ENCODE data around the gene ENTHD1. TPM values are rescaled to one million over a fixed set of nuclear protein-coding genes. Genes with fewer than 3 reads are reported as not detected.

ENTHD1 gene
- total RNA-seq, 2 experiments from 2014 or later = 0.47 TPM; not detected in 1

- TF ChIP-seq CTCF (IDR thresholded peaks at IDR 0.05) = no peak
- intact Hi-C loops (cut with DNase I, micrococcal nuclease) = loop anchor here in 1 of 2 experiments (1.0 kb wide), 1 partner anchor 37 kb away; the partner anchor contains the start of gene GRAP2
- H3K27ac Mint-ChIP-seq = no peak overlapping the region
- H3K9me3 ChIP-seq (ENCODE audit: control insufficient read depth in 1 of 2, insufficient read depth in 1 of 2, low read length in 2 of 2) = no peaks in the 10 kb centered on the region
- no peaks in the 10 kb centered on the region for H3K9me3 Mint-ChIP-seq
- H3K4me3 ChIP-seq (ENCODE audit: low read length) = no peak overlapping the region
- H3K36me3 ChIP-seq (ENCODE audit: insufficient read depth, low read length) = peaks cover 23% of the 10 kb centered on the region
- no peaks in the 10 kb centered on the region for H3K27me3 ChIP-seq (ENCODE audit: control insufficient read depth in 1 of 2, insufficient read depth in 2 of 2, low read length in 2 of 2)
- H3K27me3 Mint-ChIP-seq = no peaks in the 10 kb centered on the region
- peak overlapping the region; percentile 81 for H3K4me3 Mint-ChIP-seq
- H3K4me1 Mint-ChIP-seq (ENCODE audit: low read depth) = peaks cover 95% of the 10 kb centered on the region
- H3K27ac ChIP-seq (ENCODE audit: low read depth in 1 of 2, low read length in 2 of 2) = peak overlapping the region; percentile 54 to 87
- H3K4me1 ChIP-seq (ENCODE audit: insufficient read depth, low read length) = peaks cover 95% of the 10 kb centered on the region
- peaks cover 42% of the 10 kb centered on the region for H3K36me3 Mint-ChIP-seq (ENCODE audit: low read depth)
- ATAC-seq (ENCODE audit: poor library complexity) (no peak), DNase-seq (peak in 4 of 14 experiments; percentile 27 to 63 (median 36))
- ChIA-PET CTCF (interaction anchor here (0.7 to 2.1 kb wide), 3 partner anchors 34 to 1012 kb away, joined by 3 to 6 read pairs (median 5); no protein-coding TSS in a partner anchor), POLR2A (interaction anchor here (0.8 to 2.9 kb wide), 6 partner anchors 12 to 251 kb away, joined by 4 to 18 read pairs (median 8); no protein-coding TSS in a partner anchor)
Measured at GRCh38 chr22:39938509-39939111, 45.0 kb upstream of the ENTHD1 start.

DNA sequence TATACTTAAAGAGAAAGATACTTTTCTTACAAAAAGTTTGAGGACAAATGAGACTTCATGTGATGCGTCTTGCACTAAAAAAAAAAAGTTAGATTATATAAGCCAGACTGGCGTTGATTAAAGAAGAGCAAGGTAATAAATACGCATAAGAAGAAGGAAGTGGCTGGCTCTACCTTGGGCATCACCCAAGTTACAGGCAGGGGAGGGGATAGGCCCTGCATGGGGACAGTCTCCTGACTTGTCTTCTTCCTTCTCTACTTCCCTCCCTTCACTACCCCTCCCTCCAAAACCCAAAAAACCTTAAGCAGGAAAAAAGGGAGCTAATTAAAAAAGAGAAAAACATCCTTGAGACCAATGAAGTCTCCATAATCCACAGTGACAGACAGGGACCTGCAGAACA, 44.3 kb upstream of the ENTHD1 start:
- no peak overlapping the region for H3K4me3 ChIP-seq (ENCODE audit: low read length)
- H3K27ac Mint-ChIP-seq = no peak overlapping the region
- ATAC-seq (ENCODE audit: poor library complexity) (peak; percentile 69), DNase-seq (peak in 7 of 14 experiments; percentile 32 to 76 (median 57))
- peaks cover 23% of the 10 kb centered on the region for H3K36me3 ChIP-seq (ENCODE audit: insufficient read depth, low read length)
- intact Hi-C loops (cut with DNase I, micrococcal nuclease) = loop anchor here in 1 of 2 experiments (1.0 kb wide), 1 partner anchor 37 kb away; the partner anchor contains the start of gene GRAP2
- H3K9me3 ChIP-seq (ENCODE audit: control insufficient read depth in 1 of 2, insufficient read depth in 1 of 2, low read length in 2 of 2) = no peaks in the 10 kb centered on the region
- TF ChIP-seq CTCF (IDR thresholded peaks at IDR 0.05) = no peak
- CTCF ChIA-PET = interaction anchor here (1.3 kb wide), 1 partner anchor 33 kb away, joined by 3 read pairs; no protein-coding TSS in a partner anchor
- H3K4me3 Mint-ChIP-seq = peak overlapping the region; percentile 81
- no peaks in the 10 kb centered on the region for H3K9me3 Mint-ChIP-seq
- peaks cover 95% of the 10 kb centered on the region for H3K4me1 ChIP-seq (ENCODE audit: insufficient read depth, low read length)
- POLR2A ChIA-PET = interaction anchor here (0.8 to 2.9 kb wide), 6 partner anchors 12 to 251 kb away, joined by 4 to 18 read pairs (median 8); no protein-coding TSS in a partner anchor
- H3K36me3 Mint-ChIP-seq (ENCODE audit: low read depth) = peaks cover 37% of the 10 kb centered on the region
- peaks cover 95% of the 10 kb centered on the region for H3K4me1 Mint-ChIP-seq (ENCODE audit: low read depth)
- H3K27me3 ChIP-seq (ENCODE audit: control insufficient read depth in 1 of 2, insufficient read depth in 2 of 2, low read length in 2 of 2) = no peaks in the 10 kb centered on the region
- peak overlapping the region; percentile 54 to 87 for H3K27ac ChIP-seq (ENCODE audit: low read depth in 1 of 2, low read length in 2 of 2)
- no peaks in the 10 kb centered on the region for H3K27me3 Mint-ChIP-seq

DNA sequence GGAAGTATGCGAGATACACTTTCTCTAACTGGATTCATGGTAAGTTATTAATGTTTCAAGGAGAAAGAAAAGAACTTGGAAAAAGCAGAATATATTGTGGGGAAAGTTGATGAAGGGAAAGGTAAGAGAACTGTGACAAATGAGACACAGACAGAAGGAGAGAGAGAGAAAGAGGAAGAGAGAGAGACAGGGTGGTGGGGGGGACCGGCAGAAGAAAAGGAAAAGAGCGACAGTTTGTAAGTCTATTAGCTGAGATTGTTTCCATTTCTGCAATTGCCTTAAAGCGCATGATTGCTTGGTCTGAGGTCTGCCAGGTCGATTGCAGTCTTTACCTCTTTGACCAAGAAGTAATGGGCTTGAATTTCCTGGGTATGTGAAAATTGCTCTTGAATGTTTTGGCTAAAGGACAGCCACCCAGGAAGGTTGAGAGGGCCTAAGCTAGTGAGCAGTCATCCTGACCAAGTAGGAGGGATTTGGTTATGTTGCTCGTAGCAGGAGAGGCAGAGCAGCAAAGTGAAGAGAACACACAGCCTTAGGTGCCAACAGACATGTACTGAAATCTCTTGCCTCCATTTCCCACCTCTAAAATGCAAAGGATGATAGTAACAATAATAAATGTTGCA, 43.1 kb upstream of the ENTHD1 start:
- Histone ChIP-seq H3K27ac (ENCODE audit: low read depth in 1 of 2, low read length in 2 of 2) (peak overlapping the region; percentile 54 to 87), H3K9me3 (ENCODE audit: control insufficient read depth in 1 of 2, insufficient read depth in 1 of 2, low read length in 2 of 2) (no peaks in the 10 kb centered on the region), H3K4me1 (ENCODE audit: insufficient read depth, low read length) (peaks cover 97% of the 10 kb centered on the region), H3K36me3 (ENCODE audit: insufficient read depth, low read length) (peaks cover 23% of the 10 kb centered on the region), H3K27me3 (ENCODE audit: control insufficient read depth in 1 of 2, insufficient read depth in 2 of 2, low read length in 2 of 2) (no peaks in the 10 kb centered on the region), H3K4me3 (ENCODE audit: low read length) (peak overlapping the region; percentile 5)
- ChIA-PET POLR2A (interaction anchor here (0.7 to 2.9 kb wide), 9 partner anchors 10 to 36 kb away, joined by 3 to 18 read pairs (median 5); partner anchors contain the start of gene GRAP2), CTCF (interaction anchor here (1.0 to 1.5 kb wide), 4 partner anchors 9 to 88 kb away, joined by 3 read pairs; no protein-coding TSS in a partner anchor)
- no peak overlapping the region for H3K27ac Mint-ChIP-seq
- peak in 2 of 14 experiments; percentile 42 for DNase-seq
- H3K27me3 Mint-ChIP-seq = no peaks in the 10 kb centered on the region
- intact Hi-C loops (cut with DNase I, micrococcal nuclease) = no loop called here
- ATAC-seq (ENCODE audit: poor library complexity) = no peak
- TF ChIP-seq CTCF (IDR thresholded peaks at IDR 0.05) = no peak
- H3K4me3 Mint-ChIP-seq = peak overlapping the region; percentile 81
- no peaks in the 10 kb centered on the region for H3K9me3 Mint-ChIP-seq
- H3K4me1 Mint-ChIP-seq (ENCODE audit: low read depth) = peaks cover 87% of the 10 kb centered on the region
- peaks cover 39% of the 10 kb centered on the region for H3K36me3 Mint-ChIP-seq (ENCODE audit: low read depth)

Data from CD4-positive, alpha-beta T cell (primary cell).